ENCODE results near the gene TENM3.

TENM3 gene

GRCh38 chr4:182843808-182844325, 600.7 kb downstream of the TENM3 start:
- DNase-seq (ENCODE audit: low spot score), result no peak
- H3K27me3 Mint-ChIP-seq (ENCODE audit: low read depth), result no peaks in the 10 kb centered on the region
- no peaks in the 10 kb centered on the region for H3K36me3 Mint-ChIP-seq (ENCODE audit: low read depth)
- no peaks in the 10 kb centered on the region for H3K4me1 Mint-ChIP-seq (ENCODE audit: low read depth)
- no peak overlapping the region for H3K27ac Mint-ChIP-seq
- no peaks in the 10 kb centered on the region for H3K9me3 Mint-ChIP-seq
- no peak overlapping the region for H3K4me3 Mint-ChIP-seq

GRCh38 chr4:182845618-182846017, 602.4 kb downstream of the TENM3 start:
- Mint-ChIP-seq H3K4me3 (no peak overlapping the region), H3K4me1 (ENCODE audit: low read depth) (no peaks in the 10 kb centered on the region), H3K36me3 (ENCODE audit: low read depth) (no peaks in the 10 kb centered on the region), H3K27ac (no peak overlapping the region), H3K27me3 (ENCODE audit: low read depth) (no peaks in the 10 kb centered on the region), H3K9me3 (no peaks in the 10 kb centered on the region)
- no peak for DNase-seq (ENCODE audit: low spot score)

GRCh38 chr4:182846036-182846435, 602.8 kb downstream of the TENM3 start:
- Mint-ChIP-seq H3K4me1 (ENCODE audit: low read depth) (no peaks in the 10 kb centered on the region), H3K27ac (no peak overlapping the region), H3K36me3 (ENCODE audit: low read depth) (no peaks in the 10 kb centered on the region), H3K27me3 (ENCODE audit: low read depth) (no peaks in the 10 kb centered on the region), H3K9me3 (no peaks in the 10 kb centered on the region), H3K4me3 (no peak overlapping the region)
- DNase-seq (ENCODE audit: low spot score), result no peak

GRCh38 chr4:182847576-182848450, 604.6 kb downstream of the TENM3 start:
- Mint-ChIP-seq H3K9me3 (no peaks in the 10 kb centered on the region), H3K4me1 (ENCODE audit: low read depth) (no peaks in the 10 kb centered on the region), H3K27me3 (ENCODE audit: low read depth) (no peaks in the 10 kb centered on the region), H3K27ac (no peak overlapping the region), H3K36me3 (ENCODE audit: low read depth) (no peaks in the 10 kb centered on the region), H3K4me3 (no peak overlapping the region)
- DNase-seq (ENCODE audit: low spot score), result no peak

GRCh38 chr4:182848685-182849084, 605.5 kb downstream of the TENM3 start:
- Mint-ChIP-seq H3K9me3 (no peaks in the 10 kb centered on the region), H3K36me3 (ENCODE audit: low read depth) (no peaks in the 10 kb centered on the region), H3K27me3 (ENCODE audit: low read depth) (no peaks in the 10 kb centered on the region), H3K27ac (no peak overlapping the region), H3K4me3 (no peak overlapping the region), H3K4me1 (ENCODE audit: low read depth) (no peaks in the 10 kb centered on the region)
- no peak for DNase-seq (ENCODE audit: low spot score)
